Measurements from ENCODE around the gene GAS2L2. TPM values are rescaled to one million over a fixed set of nuclear protein-coding genes. Genes with fewer than 3 reads are reported as not detected.
A peak's percentile ranks its signal among the peaks of the same experiment; 100 is the strongest.

GAS2L2 gene
- polyA plus RNA-seq (ENCODE audit: insufficient read length): not detected

DNA sequence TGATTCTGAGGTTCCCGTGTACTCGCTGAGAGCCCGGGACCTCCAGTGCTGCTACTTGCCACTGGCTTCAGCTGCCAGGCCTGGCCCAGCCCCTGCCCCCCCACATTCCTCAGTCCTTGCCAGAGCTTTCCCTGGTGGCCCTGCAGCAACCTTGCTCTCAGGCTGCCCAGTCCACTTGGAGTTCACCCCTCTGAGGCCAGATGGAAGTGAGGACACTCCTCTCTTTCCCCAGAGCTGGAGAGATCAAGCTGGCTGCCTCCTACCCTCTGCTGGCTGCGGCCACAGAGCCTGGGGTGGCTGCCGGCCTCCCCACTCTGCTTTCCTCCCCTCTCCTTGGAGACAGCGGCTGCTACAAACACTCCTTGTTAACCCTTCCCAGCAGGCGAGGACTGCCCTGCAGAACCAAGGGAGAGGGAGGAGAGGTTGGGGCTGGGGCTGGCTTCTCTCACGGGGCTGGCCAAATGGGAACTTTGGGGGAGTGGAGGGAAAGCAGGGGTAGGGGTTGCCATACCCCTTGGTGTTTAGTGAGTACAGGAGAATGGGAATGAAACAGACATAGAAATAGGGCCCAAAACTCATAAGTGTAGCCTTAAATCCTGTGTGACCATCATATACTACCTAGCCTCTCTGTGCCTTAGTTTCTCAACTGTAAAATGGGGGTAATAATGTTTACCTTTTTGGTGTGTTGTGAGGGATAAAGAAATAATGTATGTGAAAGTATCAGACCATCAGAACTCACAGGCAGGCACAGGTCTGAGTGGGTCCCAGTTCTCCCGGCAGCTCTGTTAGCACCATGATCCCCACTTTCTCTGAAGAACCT is at the start of gene GAS2L2:
Gene GAS2L2 (minus strand): TSS at position 295 of the 820 bp plus-strand sequence. CDS start 389 bp downstream, outside the sequence.
- no peak for DNase-seq

DNA sequence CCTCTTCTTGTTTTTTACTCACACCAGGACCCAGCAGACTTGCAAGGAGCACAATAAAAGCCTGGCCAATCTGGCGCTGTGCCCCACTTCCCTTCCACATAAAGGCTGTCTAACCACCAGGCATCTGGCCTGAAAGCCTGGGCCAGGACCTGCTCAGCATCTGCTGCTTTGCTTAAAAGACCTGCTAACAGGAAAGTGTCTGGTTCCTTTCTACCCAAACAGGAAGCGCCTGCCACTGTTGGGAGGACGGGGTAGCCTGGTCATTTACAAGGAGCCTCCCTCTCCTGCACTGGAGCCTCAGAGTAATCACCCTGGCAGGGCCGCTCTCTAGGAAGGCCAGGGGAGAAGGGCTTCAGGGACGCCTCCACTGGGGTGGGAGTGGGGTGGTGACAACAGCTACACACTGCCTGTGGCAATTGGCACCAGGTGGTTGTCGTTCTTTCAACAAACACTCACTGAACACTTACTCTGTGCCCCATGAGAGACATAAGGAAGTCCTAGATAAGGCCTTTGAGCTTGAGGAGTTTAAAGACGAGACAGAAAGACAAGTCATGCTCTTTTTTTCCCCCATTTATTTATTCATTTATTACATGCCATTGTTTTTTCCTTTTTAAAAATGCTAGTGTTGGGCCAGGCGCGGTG is 48.7 kb upstream of the GAS2L2 start:
- peak; percentile 65 for DNase-seq

DNA sequence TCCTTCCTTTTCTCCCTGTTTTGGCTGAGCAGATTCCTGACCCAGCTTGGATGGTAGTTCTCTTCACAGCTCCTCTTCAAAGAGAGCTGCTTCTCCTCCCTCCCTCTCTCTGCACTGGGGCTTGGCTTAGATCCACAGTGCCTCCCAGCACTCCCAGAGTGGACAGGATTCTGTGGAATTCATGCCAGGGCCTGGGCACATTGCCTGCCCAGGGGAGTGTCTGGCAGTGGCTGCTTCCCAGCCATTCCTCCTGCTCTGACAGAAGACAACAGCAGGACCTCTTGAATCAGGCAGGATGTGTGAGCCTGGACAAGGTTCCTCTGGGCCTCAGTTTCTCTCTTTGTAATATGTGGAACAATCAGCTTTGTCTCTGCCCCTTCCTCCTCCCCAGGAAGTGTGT is 46.9 kb upstream of the GAS2L2 start:
- peak; percentile 49 for DNase-seq

DNA sequence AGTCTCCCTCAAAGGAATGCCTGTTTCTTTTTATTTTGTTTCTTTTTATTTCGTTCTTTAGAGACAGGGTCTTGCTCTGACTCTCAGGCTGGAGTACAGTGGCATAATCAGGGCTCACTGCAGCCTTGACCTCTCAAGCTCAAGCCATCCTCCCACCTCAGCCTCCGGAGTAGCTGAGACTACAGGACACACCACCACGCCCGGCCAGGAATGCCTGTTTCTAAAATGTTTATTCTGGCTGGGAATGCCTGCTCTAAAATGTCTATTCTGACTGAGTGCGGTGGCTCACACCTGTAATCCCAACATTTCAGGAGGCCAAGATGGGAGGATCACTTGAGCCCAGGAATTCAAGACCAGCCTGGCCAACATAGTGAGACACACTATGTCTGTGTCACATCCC is 44.9 kb upstream of the GAS2L2 start:
- DNase-seq: no peak

DNA sequence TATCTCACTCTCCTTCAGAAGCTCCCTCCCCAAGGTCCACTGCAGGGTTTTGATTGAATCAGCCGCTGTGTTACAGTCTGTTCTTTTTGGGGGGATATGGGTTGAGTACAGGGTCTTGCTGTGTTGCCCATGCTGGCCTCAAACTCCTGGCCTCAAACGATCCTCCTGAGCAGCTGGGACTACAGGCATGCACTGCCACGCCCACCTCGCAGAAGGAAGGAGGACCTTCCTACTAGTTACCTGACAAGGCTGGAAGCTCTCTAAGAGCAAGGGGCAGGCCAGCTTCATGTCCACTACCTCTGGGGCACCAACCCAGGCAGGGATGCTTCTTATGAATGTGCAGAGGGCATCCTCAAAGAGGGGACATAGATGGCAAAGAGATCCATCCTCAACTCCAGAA is 44.3 kb upstream of the GAS2L2 start:
- no peak for DNase-seq

DNA sequence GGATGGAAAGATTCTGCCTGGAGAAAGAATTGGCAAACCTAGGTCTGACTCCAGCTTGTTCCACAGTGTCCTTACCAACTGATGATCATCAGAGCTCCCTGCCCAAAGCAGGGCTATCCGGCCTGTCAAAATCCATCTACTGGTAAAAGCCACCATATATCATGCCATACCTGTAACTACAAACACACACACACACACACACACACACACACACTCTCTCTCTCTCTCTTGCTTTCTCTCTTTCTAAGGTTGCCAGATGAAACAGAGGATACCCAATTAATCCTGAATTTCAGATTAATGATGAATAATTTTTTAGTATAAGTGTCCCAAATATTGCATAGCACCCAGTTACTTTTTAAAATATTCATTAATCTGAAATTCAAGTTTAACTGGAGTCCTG is 43.9 kb upstream of the GAS2L2 start:
- DNase-seq: no peak

DNA sequence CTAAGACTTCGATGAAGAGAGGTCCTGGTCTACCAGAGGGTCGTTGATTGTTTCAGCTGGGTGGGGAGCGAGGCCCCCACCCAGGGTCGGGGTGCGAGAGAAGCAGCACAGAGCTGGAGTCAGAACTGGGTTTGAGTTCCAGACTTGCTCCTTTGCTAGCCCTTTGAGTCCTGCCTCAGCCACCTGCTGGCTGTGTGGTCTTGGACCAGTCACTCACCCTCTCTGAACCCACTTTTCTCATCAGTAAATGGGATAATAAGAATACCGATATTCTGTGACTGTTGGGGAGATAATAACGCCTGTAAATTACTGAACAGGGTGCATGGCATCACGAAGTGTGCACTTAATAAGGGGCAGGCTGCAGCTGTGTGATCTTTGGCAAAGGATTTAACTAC is 42.8 kb upstream of the GAS2L2 start:
- no peak for DNase-seq

DNA sequence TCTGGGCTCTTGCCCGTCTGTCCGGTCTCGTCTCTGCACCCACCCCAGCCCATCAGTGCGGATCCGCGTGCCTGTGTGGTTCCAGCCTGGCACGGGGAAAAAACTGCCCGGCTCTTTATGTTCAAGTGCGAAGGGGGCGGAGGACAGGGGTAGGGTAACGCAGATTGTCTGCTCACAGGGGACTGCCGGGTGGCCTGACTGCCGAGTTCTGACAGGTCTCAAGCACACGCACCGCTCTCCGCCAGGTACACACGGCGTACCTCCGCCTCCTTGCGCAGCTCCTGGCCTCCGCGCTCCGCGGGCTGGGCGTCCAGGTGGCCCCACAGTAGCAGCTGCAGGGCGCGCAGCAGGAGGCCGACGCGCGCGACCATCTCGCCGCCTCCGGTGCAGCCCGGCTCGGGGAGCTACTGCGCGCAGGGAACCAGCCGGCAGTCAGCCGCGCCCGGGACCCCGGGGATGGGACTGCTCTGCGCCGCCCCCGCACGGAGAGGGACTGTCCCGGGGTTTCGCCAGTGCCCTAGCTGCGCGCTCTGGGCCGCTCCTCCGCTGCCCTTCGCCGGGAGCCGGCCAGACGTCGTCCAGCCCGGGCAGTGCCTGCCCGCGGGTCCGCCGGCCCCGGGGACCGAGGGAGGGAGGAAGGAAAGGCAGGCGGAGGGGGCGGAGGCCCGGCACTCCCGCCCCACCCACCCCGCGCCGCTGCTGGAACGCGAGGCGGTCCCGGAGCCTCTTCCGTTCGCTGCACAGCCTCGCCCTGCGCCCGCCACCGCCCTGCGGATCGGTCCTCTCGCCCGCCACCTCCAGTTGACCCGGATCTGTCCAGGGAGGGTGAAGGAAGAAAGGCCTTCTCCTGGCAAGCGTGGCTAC is 42.2 kb upstream of the GAS2L2 start, which contains the start of gene MMP28:
Gene MMP28 (minus strand): TSS at position 635 of the 864 bp plus-strand sequence. CDS start 264 bp downstream, at position 371.
- DNase-seq: no peak

DNA sequence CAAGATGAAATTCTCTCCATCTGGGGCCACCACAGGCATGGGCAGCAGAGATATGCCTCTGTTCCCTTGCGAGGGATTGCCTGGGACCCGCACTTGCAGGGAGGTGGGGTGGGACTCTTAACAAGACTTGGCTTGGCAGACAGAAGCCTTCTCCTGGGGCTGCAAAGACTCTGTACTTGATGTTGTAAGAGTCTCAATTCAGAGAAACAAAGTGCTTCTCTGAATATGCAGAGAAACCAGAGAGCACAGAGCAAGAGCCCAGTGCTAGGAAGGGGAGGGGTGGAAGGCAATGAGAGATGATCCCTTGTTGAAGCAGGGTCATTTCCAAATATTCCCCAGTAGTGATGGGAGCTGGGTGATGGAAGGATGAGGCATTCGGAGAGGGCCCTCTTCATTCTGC is 40.2 kb upstream of the GAS2L2 start:
- no peak for DNase-seq

DNA sequence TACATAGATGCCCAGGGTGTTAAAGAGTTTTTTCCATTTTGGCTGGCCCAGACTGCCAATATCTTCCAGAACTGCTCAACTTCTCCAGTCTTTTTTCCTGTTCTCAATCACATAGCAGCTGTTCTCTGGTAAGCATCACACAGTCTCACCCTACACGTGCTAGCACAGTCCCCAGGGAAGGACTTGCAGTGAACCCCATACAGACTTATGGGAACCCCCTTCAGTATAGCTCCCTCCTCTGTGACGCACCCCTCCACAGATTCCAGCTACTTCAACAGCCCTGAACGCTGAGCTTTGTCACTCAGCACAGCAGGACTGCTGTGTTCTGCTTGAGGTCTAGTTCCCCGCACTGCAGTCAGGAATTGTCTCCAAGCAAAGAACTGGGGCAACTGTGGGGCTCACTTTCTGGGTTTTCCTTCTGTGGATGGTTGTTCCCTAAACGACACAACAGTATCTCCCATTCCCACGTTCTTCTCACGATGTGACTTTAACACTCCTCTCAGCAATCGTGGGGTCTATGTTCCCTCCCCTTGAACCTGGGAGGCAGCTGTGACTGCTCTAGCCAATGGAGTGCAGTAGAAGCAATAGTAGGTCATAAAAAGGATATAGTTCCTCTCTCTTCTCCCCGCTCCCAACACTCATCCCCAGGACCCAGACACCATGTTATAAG is 38.8 kb upstream of the GAS2L2 start:
- DNase-seq: no peak

DNA sequence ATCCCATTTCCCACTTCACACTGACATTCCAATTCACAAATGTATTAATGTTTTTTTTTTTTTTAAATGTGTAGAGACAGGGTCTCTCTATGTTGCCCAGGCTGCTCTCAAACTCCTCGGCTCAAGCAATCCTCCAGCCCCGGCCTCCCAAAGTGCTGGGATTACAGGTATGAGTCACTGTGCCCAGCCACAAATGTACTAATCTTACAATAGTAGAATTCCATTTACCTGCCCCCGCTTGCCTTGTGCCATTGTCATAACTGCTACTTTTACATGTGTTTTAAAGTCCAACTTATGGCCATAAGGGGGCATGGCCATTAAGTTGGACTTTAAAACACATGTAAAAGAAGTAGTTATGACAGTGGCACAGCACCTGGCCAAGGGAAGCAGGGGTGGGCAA is 37.8 kb upstream of the GAS2L2 start:
- no peak for DNase-seq

DNA sequence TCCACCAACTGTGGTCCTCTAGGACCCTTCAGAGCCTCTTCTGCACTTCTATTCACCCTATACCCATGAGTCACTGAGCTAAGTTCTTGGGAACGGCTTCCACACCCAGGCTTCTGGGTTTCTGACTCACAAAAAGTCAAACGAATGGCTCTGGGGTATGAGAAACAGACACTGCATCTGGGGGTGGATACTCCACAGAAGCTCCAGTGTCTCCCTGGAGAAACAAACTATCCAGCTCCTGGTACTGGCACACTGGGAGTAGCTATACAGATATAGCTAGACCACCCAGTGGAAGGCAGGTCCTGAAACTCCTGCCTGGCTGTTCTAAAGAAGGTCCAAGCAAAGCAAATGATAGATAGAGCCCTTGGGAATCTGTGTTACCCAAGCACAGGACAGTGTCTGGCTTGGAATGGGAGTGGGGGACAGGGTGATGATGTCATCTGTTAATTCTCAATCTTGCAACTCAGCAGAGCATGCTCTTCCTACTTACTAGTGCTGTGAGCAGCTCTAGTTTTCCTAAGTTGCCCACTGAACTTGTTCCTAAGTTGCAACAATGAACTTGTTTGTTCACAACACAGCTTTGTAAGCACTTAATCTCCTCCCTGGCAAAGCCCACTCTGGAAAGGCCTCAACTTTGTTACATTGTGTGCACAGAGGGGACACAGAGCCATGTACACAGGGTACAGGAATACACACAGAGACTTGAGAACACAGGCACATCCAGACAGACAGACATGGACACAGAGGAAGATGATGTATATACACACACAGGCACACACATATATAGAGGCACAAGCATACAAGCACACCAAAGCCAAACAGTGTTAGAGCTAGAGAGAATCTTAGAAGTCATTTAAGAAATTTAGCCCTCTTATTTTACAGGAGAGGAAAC is 35.7 kb upstream of the GAS2L2 start:
- no peak for DNase-seq

DNA sequence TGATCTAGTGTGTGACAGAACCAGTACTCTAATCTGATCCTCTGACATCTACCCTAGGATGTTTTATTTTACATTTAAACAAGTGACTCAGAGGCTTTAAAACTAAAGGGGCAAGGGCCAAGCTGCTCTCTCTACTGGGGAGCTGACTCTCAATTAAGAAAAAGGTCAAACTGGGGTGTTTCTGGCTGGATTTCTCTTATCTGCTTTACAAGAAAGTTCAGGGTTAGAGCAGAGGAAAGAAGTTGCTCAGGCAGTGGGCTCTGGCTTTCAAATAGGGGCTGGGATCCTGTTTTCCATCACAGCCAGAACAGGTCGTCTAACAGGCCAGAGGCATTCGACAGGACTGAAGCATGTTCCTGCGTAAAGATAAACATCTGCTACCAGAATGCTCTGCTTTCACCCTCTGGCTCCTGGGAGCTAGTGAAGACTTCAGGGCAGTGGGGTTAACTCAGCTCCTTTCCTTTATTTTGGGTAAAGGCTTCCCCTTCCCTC is 33.9 kb upstream of the GAS2L2 start:
- DNase-seq: no peak

DNA sequence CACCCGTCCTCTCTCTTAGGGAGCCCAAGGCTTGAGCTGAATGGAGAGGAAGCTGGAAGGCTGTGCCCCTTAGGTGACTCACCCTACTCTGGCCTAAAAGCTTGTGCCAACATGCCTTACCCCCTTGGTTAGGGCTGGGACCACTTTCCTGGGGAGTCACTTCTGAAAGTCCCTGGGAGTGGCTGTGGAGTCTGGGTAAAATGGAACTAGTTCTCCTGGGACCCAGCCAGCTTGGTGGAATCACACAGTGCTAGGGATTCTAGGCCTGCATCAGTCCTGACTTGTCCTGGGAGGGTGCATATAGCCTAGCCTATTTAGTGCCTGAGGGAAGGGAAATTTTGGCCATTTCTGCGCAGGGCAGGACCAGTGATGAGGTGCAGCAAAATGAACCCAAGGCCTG is 31.9 kb upstream of the GAS2L2 start:
- DNase-seq: no peak

DNA sequence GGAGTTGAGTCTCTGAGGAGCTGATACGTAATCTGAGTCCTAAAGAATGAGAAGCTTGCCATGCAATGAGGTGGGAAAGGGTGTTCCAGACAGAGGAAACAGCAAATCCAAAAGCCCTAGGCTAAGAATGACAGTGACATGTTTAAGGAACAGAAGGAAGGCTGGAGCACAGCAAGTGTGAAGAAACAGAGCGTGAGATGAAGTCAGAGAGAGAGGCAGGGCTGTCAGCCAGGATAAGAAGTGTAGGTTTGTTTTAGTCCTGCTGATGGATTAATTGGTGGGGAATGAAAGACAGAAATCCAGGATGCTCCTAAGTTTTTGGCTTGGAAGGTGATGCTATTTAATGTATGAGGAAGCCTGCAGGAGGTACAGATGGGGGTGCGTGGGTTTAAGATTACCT is 27.9 kb upstream of the GAS2L2 start:
- DNase-seq: no peak

DNA sequence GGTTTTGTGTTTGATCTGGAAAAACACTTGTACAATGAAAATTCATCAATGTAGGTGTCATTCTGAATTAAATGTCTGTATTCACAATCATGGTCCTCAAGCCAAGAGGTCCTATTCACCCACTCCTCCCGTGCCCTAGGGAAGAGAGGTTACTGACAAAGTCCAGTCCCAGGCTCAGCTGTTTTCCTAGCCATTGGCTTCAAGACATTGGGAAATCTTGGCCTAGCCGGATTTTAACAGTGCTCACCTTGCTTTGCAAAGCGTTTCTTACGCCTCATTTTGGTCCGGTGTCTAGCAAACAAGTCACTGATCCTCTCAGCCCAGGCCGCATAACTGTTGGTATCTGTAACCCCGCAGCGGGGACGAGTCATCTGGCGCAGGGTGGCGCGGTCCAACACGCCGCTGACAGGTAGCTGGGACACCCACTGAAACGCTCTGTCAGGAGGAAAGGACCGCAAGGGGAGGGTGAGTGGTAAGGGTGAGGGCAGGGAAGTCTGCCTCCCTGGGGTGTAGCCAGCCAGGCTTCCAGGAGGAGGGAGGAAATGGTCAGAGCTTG is 25.7 kb upstream of the GAS2L2 start:
- no peak for DNase-seq

DNA sequence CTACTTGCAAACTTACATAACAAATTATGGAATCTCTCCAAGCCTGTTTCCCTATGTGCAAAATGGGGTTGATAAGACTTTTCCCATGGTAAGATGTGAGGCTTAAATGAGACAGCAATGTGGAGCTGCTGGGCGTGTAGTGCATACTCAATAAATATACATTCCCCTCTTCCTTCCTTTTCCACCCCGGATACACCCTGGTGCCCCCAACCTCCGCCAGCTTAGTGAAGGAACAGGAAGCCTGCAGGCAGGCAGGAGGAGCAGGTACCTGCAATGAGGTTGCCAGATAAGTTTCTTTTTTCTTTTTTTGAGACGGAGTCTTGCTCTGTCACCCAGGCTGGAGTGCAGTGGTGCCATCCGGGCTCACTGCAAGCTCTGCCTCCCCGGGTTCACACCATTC is 22.5 kb upstream of the GAS2L2 start:
- no peak for DNase-seq

DNA sequence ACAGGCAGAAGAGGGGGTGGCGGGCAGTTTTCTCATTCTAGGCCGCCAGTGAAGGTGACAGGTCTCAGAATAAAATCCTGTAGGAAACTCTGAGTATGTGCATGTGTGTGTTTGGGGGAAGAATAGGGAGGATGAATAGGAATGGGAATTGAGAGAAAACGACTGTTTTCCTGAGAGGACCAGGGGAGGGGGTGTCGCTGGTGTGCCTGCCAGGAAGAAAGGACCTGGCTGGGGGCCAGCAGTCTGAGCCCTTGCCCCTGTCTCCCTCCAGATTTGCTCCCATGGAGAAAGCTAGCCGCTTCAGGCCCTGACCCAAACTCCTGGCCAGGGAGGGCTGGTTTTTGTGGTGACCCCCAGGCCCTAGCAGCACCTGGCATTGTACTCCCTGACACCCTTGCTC is 22.0 kb upstream of the GAS2L2 start:
- no peak for DNase-seq

DNA sequence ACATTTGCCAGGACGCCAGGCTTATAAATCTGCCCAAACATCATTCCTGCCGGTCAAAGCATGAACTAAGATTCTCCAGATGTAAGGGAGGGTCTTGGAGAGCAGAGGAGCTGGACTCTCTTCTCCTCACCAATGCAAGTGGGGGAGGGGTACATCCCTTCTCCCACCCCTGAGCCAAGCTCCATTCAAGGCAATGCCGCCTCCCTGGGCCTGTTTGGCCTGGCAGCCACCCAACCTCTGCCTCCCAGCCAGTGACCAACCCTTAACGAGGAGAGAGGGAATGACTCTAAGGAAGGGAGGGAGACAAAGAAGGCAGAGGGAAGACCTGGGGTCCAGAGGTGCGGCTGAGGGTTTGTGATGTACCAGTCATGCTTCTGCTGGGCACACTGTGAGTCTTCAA is 21.5 kb upstream of the GAS2L2 start:
- no peak for DNase-seq

DNA sequence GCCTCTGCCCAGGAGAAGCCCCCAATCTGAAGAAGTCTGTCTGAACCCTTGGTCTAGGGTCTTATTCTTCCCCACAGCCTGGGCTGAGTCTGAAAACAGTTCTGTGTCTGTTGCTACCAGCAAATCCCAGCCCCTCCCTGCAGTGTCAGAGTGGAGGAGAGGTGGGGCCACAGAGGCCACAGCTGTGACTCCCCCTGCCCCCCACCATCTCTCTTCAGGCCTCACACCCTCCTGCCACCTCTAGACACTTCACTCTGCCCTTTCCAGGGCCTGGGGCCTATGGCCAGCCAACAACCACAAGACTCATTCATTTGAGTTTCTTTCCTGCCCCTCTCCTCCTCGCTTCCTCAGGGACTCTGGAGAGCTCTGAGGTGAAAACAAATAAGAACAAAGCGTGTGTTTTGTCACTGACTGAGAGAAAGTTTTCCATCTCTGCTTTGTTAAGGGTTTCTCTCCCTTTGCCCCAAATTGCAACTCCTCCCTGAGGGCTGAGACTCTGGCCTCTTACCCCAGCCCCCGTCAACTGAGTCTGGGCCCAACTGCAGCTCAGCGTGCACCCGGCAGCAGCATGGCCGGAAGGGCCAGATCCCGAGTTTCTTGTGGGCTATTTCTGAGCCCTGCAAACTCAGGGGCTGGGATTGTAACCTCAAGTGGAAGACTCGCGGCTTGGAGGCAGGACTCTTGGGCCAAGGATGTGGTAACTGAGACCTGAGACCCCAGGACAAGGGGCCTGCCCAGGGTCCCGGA is 20.8 kb upstream of the GAS2L2 start:
- DNase-seq: no peak
